Activated CD4-positive, alpha-beta memory T cell treated with anti-CD3 and anti-CD28 coated beads for 36 hours (primary cell): Measurements from ENCODE around the gene COQ6. TPM values are rescaled to one million over a fixed set of nuclear protein-coding genes. Genes with fewer than 3 reads are reported as not detected.
"Not testable (repeated sequence)": the region's sequence is repeated elsewhere in the genome, so short reads cannot be mapped to it uniquely, and the experiment has no call there.

ENCODE experiments used
- CTCF ChIA-PET: fragments of 350-600 bp; sonication (Branson Sonifier 250); formaldehyde crosslinking; loops from one replicate; lab custom pipeline; 2021; ENCODE audit warnings: antibody characterized with exemption, inconsistent platforms; lab: Charles Lee
- POLR2A ChIA-PET: fragments of 350-600 bp; sonication (Branson Sonifier 250); formaldehyde crosslinking; loops from one replicate; lab custom pipeline; 2021; ENCODE audit warnings: antibody characterized with exemption; lab: Charles Lee
- DNase-seq: peaks from one replicate; pipeline ENCODE4 v3.0.0-alpha.2; 2020
- H3K27ac Mint-ChIP-seq: one replicate; pipeline ENCODE4 v1.8.0; 2021; ENCODE audit warnings: mixed read lengths
- H3K27me3 Mint-ChIP-seq: one replicate; pipeline ENCODE4 v1.8.0; 2021; ENCODE audit warnings: mixed read lengths
- H3K36me3 Mint-ChIP-seq: one replicate; pipeline ENCODE4 v1.8.0; 2021; ENCODE audit warnings: mixed read lengths
- H3K4me1 Mint-ChIP-seq: one replicate; pipeline ENCODE4 v1.8.0; 2021; ENCODE audit warnings: low read depth, mixed read lengths
- H3K4me3 Mint-ChIP-seq: one replicate; pipeline ENCODE4 v1.8.0; 2021; ENCODE audit warnings: mild to moderate bottlenecking, mixed read lengths
- H3K9me3 Mint-ChIP-seq: one replicate; pipeline ENCODE4 v1.8.0; 2021; ENCODE audit warnings: mixed read lengths
- intact Hi-C: fragments of 100-400 bp; cut with micrococcal nuclease; formaldehyde crosslinking; loops from one replicate; pipeline ENCODE4 v1.15.1; 2023
- total RNA-seq, 2 experiments: library from RNA; stranded (reverse); gene quantifications; one replicate each; pipeline ENCODE4 v1.2.3, GENCODE V29; 2021

Gene COQ6
- total RNA-seq, 2 experiments from 2014 or later = 18.7 to 19.3 TPM

DNA sequence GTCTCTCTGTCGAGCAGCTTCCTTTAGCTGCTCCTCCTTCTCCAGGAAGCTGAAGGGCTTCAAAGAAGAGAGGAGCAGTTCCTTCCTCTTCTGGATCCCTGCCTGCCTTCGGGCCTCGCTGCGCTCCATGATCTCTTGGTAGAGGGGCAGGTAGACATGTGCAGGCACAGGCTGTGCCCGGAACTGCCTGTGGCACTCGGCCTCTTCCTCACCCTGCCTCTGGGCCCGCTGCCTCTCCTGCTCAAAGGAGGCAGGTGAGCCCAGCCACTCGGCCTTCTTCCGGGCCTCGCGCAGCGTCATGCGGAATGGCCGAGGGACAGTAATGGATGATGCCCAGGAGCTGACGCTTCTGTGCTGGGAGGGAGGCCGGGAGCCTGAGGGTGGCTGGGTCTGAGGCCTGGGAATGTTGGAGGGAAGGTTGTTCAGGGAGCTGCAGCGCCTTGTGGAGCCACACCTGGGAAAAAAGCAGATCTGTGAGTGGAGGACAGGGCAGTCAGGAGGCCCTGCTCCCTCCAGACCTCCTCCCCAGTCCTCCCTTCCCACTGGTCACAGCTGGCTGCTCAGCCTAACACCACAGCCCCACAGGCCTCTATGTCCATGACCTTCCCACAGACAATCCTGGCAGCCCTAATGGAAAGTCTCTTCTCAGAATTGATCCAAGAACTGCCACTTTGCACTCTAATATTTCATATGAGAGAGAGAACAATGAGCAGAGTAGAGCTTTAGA lies 5.5 kb upstream of the COQ6 start:
- no peak overlapping the region for H3K4me3 Mint-ChIP-seq
- CTCF ChIA-PET = no interaction called here
- H3K9me3 Mint-ChIP-seq = no peaks in the 10 kb centered on the region
- intact Hi-C loops = no loop called here
- H3K4me1 Mint-ChIP-seq = peaks cover under 1% of the 10 kb centered on the region
- no peak overlapping the region for H3K27ac Mint-ChIP-seq
- H3K36me3 Mint-ChIP-seq = no peaks in the 10 kb centered on the region
- DNase-seq = no peak
- POLR2A ChIA-PET = no interaction called here
- no peaks in the 10 kb centered on the region for H3K27me3 Mint-ChIP-seq

GRCh38 chr14:73945159-73945670 lies 4.9 kb upstream of the COQ6 start:
- ChIA-PET CTCF (no interaction called here), POLR2A (no interaction called here)
- Mint-ChIP-seq H3K36me3 (no peaks in the 10 kb centered on the region), H3K4me1 (peaks cover 5% of the 10 kb centered on the region), H3K27ac (no peak overlapping the region), H3K4me3 (no peak overlapping the region), H3K27me3 (no peaks in the 10 kb centered on the region), H3K9me3 (no peaks in the 10 kb centered on the region)
- no peak for DNase-seq
- intact Hi-C loops = no loop called here

GRCh38 chr14:73953731-73954130 lies 3.6 kb downstream of the COQ6 start:
- intact Hi-C loops = loop anchor here (5.0 kb wide), 1 partner anchor 84 kb away; no protein-coding TSS in a partner anchor
- Mint-ChIP-seq H3K9me3 (no peaks in the 10 kb centered on the region), H3K27me3 (no peaks in the 10 kb centered on the region), H3K4me1 (peaks cover 17% of the 10 kb centered on the region), H3K36me3 (peaks cover 15% of the 10 kb centered on the region), H3K4me3 (no peak overlapping the region), H3K27ac (no peak overlapping the region)
- DNase-seq = no peak
- CTCF ChIA-PET = no interaction called here
- POLR2A ChIA-PET = no interaction called here

GRCh38 chr14:73955674-73956073 lies 5.6 kb downstream of the COQ6 start:
- Mint-ChIP-seq H3K27ac (no peak overlapping the region), H3K9me3 (no peaks in the 10 kb centered on the region), H3K4me3 (no peak overlapping the region), H3K36me3 (peaks cover 22% of the 10 kb centered on the region), H3K27me3 (no peaks in the 10 kb centered on the region), H3K4me1 (peaks cover 12% of the 10 kb centered on the region)
- ChIA-PET POLR2A (no interaction called here), CTCF (no interaction called here)
- no peak for DNase-seq
- intact Hi-C loops = no loop called here

DNA sequence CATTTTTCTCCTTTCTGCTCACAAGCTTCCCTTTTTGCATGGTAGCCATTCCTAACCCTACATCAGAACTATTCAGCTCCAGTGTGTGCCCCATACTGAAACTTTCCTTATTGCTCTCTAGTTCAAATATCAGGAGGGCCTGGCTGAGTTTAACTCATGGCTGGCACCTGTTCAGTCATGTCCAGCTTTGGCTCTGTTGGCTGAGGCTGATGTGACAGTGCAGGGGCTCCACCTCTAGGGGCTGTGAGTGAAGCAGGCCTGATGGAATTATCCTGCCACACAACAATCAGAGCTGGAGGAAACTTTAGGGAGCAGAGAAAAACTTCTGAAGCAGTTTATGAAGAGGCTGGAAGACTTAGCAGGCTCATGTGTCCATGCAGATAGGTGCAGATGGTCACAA lies 8.5 kb downstream of the COQ6 start:
- Mint-ChIP-seq H3K27ac (no peak overlapping the region), H3K27me3 (no peaks in the 10 kb centered on the region)
- intact Hi-C loops = no loop called here

GRCh38 chr14:73961192-73961591 lies 11.1 kb downstream of the COQ6 start:
- Mint-ChIP-seq H3K9me3 (no peaks in the 10 kb centered on the region), H3K27me3 (no peaks in the 10 kb centered on the region), H3K4me3 (no peak overlapping the region), H3K36me3 (peaks cover 25% of the 10 kb centered on the region), H3K4me1 (no peaks in the 10 kb centered on the region), H3K27ac (no peak overlapping the region)
- DNase-seq = no peak
- intact Hi-C loops = no loop called here
- POLR2A ChIA-PET = no interaction called here
- CTCF ChIA-PET = no interaction called here

More for the DNA sequence above, 8.5 kb downstream of the COQ6 start:
- ChIA-PET POLR2A (no interaction called here), CTCF (interaction anchor here (1.2 kb wide), 1 partner anchor 9 kb away, joined by 4 read pairs; the partner anchor contains the start of genes COQ6 and FAM161B)
- H3K4me1 Mint-ChIP-seq = no peaks in the 10 kb centered on the region
- H3K9me3 Mint-ChIP-seq = no peaks in the 10 kb centered on the region
- H3K36me3 Mint-ChIP-seq = peaks cover 28% of the 10 kb centered on the region
- no peak for DNase-seq
- H3K4me3 Mint-ChIP-seq = no peak overlapping the region

DNA sequence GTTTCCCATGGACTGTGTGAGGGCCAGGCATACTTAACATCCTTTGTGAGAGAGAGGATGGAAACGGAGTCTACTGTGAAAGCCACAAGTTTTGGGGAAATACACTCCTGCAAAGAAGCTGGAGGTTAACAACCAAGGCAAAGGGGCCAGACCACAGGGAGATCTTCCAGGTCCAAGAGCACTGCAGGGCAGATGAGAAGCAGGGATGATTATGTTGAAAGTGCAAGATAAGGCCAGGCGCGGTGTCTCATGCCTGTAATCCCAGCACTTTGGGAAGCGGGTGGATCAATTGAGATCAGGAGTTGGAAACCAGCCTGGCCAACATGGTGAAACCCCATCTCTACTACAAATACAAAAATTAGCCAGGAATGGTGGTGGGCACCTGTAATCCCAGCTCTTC lies 15.1 kb downstream of the COQ6 start:
- POLR2A ChIA-PET = no interaction called here
- intact Hi-C loops = no loop called here
- no peak for DNase-seq
- CTCF ChIA-PET = no interaction called here
- no peaks in the 10 kb centered on the region for H3K9me3 Mint-ChIP-seq
- no peaks in the 10 kb centered on the region for H3K27me3 Mint-ChIP-seq
- peaks cover 21% of the 10 kb centered on the region for H3K36me3 Mint-ChIP-seq
- no peak overlapping the region for H3K27ac Mint-ChIP-seq
- no peak overlapping the region for H3K4me3 Mint-ChIP-seq
- no peaks in the 10 kb centered on the region for H3K4me1 Mint-ChIP-seq

GRCh38 chr14:73968885-73969284 lies 18.8 kb downstream of the COQ6 start:
- intact Hi-C loops = no loop called here
- Mint-ChIP-seq H3K36me3 (peaks cover 6% of the 10 kb centered on the region), H3K4me1 (no peaks in the 10 kb centered on the region)

GRCh38 chr14:73973497-73973896 lies 23.4 kb downstream of the COQ6 start:
- H3K27me3 Mint-ChIP-seq = no peaks in the 10 kb centered on the region
- no peak for DNase-seq
- H3K36me3 Mint-ChIP-seq = peaks cover 6% of the 10 kb centered on the region
- H3K4me3 Mint-ChIP-seq = no peak overlapping the region
- no peaks in the 10 kb centered on the region for H3K4me1 Mint-ChIP-seq
- intact Hi-C loops = no loop called here
- H3K9me3 Mint-ChIP-seq = no peaks in the 10 kb centered on the region
- ChIA-PET CTCF (no interaction called here), POLR2A (no interaction called here)
- H3K27ac Mint-ChIP-seq = no peak overlapping the region

More at GRCh38 chr14:73968885-73969284, 18.8 kb downstream of the COQ6 start:
- no peak for DNase-seq
- Mint-ChIP-seq H3K27me3 (no peaks in the 10 kb centered on the region), H3K9me3 (no peaks in the 10 kb centered on the region), H3K4me3 (no peak overlapping the region), H3K27ac (no peak overlapping the region)
- POLR2A ChIA-PET = no interaction called here
- CTCF ChIA-PET = no interaction called here

GRCh38 chr14:73976125-73976524 lies 26.0 kb downstream of the COQ6 start:
- ChIA-PET POLR2A (no interaction called here), CTCF (no interaction called here)
- intact Hi-C loops = no loop called here
- Mint-ChIP-seq H3K36me3 (peaks cover 1% of the 10 kb centered on the region), H3K27ac (no peak overlapping the region), H3K9me3 (no peaks in the 10 kb centered on the region), H3K4me1 (no peaks in the 10 kb centered on the region), H3K27me3 (no peaks in the 10 kb centered on the region), H3K4me3 (no peak overlapping the region)
- no peak for DNase-seq

DNA sequence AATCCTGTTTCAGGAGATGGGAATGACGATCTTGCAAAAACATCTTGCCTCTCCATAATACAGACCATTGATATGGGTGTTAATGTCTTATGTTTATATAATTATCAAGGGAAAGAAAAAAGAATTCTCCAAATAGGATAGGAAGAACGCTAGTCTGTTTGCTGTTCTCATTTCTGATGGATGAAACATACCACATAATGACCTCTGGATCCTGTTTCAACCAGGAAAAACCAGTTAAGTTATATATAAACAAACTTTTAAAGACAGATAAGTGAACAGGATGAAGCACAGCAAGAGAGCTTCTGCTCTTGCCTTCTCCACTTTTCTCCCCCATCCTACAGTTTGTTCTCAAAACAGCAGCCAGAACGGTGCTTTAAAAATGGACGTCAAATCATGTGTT lies 27.8 kb downstream of the COQ6 start:
- DNase-seq = no peak
- H3K27ac Mint-ChIP-seq = no peak overlapping the region
- H3K4me3 Mint-ChIP-seq = no peak overlapping the region
- ChIA-PET CTCF (no interaction called here), POLR2A (no interaction called here)
- H3K27me3 Mint-ChIP-seq = no peaks in the 10 kb centered on the region
- H3K9me3 Mint-ChIP-seq = no peaks in the 10 kb centered on the region
- no peaks in the 10 kb centered on the region for H3K36me3 Mint-ChIP-seq
- H3K4me1 Mint-ChIP-seq = no peaks in the 10 kb centered on the region
- intact Hi-C loops = no loop called here

DNA sequence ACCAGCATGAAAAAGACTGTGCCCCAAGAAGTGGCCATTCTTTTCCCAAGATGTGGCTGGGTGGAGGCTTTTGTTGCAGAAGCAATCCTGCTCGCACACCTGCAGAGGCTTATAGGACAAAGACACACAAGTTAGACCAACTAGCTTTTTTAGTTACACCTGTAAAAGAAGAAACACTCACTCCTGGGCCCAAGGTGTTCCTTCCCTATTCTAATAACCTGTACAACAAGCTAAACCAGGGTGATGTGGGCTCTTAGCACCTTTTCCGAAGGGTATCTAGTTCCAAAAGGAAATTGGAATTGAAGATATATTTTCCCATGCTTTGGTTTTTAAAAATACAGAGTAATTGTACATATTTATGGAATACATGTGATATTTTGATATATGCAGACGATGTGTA lies 38.0 kb downstream of the COQ6 start:
- DNase-seq = no peak
- H3K4me3 Mint-ChIP-seq = no peak overlapping the region
- H3K27ac Mint-ChIP-seq = no peak overlapping the region
- ChIA-PET POLR2A (interaction anchor here (1.0 kb wide), 1 partner anchor 19 kb away, joined by 3 read pairs; no protein-coding TSS in a partner anchor), CTCF (interaction anchor here (0.9 kb wide), 1 partner anchor 19 kb away, joined by 4 read pairs; no protein-coding TSS in a partner anchor)
- H3K9me3 Mint-ChIP-seq = no peaks in the 10 kb centered on the region
- peaks cover 23% of the 10 kb centered on the region for H3K36me3 Mint-ChIP-seq
- intact Hi-C loops = no loop called here
- H3K27me3 Mint-ChIP-seq = no peaks in the 10 kb centered on the region
- H3K4me1 Mint-ChIP-seq = no peaks in the 10 kb centered on the region

- peaks cover 23% of the 10 kb centered on the region for H3K36me3 Mint-ChIP-seq
- H3K4me1 Mint-ChIP-seq, H3K9me3 Mint-ChIP-seq, H3K27ac Mint-ChIP-seq, H3K27me3 Mint-ChIP-seq, POLR2A ChIA-PET, H3K4me3 Mint-ChIP-seq, intact Hi-C loops, DNase-seq: not testable (repeated sequence)
- CTCF ChIA-PET = interaction anchor here (0.9 kb wide), 1 partner anchor 18 kb away, joined by 4 read pairs; no protein-coding TSS in a partner anchor
Measured at GRCh38 chr14:73988656-73989055, 38.6 kb downstream of the COQ6 start.
